Measurements from ENCODE around the gene TPX2.

TPX2 gene

GRCh38 chr20:31759836-31760518 is 20.9 kb downstream of the TPX2 start:
- no peak for DNase-seq

GRCh38 chr20:31760519-31761240 is 21.6 kb downstream of the TPX2 start:
- DNase-seq = no peak

GRCh38 chr20:31764641-31765305 is 25.7 kb downstream of the TPX2 start:
- DNase-seq = no peak

DNA sequence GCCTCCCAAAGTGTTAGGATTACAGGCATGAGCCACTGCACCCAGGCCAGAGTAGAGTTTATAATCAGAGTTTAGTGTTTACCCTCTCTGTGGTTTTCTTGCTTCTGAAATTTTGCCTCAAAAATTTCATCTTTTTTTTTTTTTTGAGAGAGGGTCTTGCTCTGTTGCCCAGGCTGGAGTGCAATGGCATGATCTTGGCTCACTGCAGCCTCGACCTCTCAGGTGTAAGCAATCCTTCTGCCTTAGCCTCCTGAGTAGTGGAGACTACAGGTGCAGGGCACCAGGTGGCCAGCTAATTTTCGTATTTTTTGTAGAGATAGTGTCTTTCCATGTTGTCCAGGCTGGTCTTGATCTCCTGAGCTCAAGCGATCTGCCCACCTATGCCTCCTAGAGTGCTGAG is 28.7 kb downstream of the TPX2 start:
- DNase-seq = no peak

DNA sequence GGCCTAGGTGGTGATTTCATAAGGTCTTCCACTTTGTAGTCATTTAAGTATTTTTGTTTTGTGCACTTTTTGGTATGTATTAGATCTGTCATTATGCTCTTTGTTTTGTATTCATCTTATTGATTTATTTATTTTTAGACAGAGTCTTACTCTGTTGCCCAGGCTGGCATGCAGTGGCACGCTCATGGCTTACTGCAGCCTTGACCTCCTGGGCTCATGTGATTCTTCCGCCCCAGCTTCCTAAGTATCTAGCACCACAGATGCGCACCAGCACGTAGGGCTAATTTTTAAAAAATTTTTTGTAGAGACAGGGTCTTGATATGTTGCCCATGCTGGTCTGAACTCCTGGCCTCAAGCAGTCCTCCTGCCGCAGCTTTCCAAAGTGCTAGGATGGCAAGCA is 30.6 kb downstream of the TPX2 start:
- no peak for DNase-seq

DNA sequence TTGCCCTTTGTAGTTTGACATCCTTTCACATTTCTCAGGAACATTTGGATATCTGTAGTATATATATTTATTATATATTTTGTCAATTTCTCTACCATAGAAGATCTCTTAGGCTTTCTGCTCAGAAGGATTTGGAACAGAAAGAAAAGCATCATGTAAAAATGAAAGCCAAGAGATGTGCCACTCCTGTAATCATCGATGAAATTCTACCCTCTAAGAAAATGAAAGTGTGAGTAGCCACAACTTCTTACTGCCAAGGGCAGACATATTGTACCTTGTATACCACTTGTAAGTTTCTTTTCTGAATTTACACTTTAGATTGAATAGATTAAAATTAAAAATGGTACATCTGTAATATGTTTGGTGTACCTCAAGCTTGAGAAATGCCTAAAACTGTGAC is 31.2 kb downstream of the TPX2 start:
- no peak for DNase-seq

DNA sequence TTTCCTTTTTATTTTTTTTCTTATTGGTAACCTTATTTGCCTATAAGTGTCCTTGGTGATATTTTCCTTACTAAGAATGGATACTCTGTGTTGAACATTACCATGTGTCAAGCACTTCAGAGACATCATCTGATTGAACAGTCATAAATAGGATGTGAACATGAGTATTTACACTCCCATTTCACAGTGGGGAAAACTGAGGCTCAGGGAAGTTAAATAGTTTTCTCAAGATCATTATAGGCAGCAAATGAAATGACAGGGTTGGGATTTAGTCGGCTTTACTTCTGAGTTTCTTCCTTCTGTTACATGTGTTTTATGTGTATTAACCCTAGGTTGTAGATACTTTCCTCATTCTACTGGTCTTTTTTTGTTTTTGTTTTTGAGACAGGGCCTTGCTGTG is 35.3 kb downstream of the TPX2 start:
- no peak for DNase-seq

- DNase-seq = no peak
These were observed 41.7 kb downstream of the TPX2 start for GRCh38 chr20:31780839-31781238.

DNA sequence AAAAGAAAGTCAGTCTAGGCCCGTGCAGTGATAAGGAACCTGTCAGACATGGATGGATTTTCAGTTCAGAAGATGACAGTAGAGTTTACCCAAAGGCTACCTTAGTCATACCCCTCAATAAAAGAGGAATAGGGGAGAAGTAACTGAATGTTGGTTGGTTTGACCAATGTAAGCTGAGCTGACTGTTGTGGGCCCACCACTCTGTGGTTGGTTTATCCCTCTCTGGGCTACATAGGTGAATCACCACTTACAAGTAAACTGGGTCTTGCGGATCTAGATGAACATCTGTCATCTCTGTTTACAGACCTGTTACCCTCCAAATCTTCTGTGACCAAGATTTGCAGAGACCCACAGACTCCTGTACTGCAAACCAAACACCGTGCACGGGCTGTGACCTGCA is 42.9 kb downstream of the TPX2 start:
- DNase-seq = no peak

GRCh38 chr20:31784354-31785044 is 45.4 kb downstream of the TPX2 start:
- no peak for DNase-seq

DNA sequence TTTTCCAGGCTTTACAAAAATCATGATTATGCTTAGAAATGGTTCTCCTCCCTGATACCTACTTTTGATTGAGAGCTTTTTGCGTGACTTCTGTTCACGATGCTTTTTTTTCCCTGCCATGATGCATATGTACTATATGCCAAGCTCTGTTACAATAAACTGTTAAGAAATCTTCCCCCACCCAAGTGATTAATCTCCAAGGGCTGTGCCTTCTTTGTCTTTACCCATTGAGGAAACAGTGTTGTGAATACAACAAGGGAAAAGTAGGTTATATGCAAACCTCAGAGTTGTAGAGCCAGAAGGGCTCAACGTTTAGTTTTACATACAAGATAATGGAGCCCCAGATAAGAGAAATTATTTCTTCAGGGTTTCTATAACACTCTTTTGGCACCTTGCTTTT is 46.0 kb downstream of the TPX2 start:
- no peak for DNase-seq

DNA sequence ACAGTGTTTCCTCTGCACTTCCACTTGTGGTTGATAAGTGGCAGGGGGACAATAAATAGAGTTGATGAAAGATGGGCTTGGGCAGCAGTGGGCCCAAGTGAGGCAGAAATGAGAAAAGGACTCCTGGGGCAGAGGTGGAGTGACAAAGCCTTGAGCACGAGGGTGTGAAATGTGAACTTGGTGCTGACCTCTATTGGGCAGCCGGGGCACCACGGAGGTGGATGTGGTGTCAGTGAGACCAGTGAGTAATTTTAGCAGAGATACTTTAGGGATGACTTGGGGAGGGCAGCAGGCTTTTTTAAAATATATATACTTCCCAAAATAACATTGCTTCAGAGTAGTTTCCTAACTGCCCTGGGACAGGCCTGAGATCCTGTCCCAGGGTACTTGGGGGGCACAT is 49.5 kb downstream of the TPX2 start:
- no peak for DNase-seq

DNA sequence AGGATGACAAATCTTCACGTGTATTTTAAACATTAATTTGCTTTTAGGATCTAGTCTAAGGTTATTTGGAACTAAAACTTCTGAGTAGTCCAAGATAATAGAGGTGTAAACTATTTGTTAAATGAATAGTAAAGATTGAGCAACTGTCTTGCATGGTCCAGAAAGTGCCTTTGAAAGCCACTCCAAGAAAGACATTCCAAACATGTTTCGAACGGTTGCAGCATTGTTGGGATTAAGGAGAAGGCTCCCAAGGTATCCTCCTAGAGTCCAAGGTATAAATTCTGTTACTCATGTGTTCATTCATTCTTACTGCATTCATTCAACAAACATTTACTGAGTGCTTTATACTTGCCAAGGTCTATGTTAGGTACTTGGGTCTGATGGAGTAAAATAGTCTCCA is 51.3 kb downstream of the TPX2 start:
- DNase-seq = no peak

GRCh38 chr20:31797364-31797763 is 58.3 kb downstream of the TPX2 start:
- no peak for DNase-seq

- DNase-seq = no peak
These were observed 62.4 kb downstream of the TPX2 start for GRCh38 chr20:31801508-31801907.

GRCh38 chr20:31803552-31804291 is 64.6 kb downstream of the TPX2 start:
- no peak for DNase-seq

DNA sequence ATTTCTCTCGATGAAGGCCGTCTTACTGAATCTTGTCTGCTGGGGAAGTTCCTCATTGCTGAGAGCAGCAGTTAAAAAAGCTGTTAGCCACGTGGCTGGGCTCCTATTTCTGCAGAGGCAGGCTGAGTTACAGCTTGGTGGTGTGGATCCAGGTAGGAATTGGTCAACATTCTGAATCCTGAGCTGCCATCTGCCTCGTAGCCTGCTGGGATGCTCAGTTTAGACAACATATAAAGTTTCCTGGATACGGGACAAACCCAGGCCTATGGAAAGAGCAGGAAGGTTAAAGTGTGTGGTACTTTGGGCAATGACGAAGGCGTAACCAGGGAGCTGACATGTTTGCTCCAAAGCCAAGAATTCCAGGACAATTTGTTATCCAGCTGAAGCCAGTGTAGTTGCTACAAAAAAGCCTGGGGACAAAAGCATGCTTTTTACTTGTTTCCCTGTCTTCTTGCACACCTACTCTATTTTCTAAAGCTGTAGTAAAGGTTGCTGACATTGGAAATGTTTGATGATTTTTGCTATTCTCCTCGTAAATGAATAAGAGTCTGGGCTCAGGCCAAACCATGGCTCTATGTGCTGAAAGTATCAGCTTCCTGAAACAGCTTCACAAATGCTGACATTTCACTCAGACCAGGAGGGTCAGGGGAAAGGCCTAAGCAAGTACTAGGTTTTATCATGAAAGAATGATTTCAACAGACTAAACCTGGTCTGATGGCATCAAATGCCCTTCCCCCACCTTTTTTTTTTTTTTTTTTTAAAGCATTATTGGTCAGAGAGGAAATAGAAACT is 67.7 kb downstream of the TPX2 start:
- DNase-seq = peak in 5 of 51 donors; percentile 1 to 12 (median 7)

GRCh38 chr20:31808481-31808880 is 69.4 kb downstream of the TPX2 start:
- no peak for DNase-seq

GRCh38 chr20:31809661-31810060 is 70.6 kb downstream of the TPX2 start:
- DNase-seq = no peak

- no peak for DNase-seq
These were observed 72.1 kb downstream of the TPX2 start for GRCh38 chr20:31811198-31811597.

Data from hypothalamus (tissue), 51 donors.